Right lobe of liver (tissue), 6 donors: Measurements from ENCODE around the gene ASB18. TPM values are rescaled to one million over a fixed set of nuclear protein-coding genes. Genes with fewer than 3 reads are reported as not detected.

Experiments
- ATAC-seq, 4 donors: fragments of 200-7000 bp; cut with Tn5 transposase; one replicate each; pipeline ENCODE4 v1.9.1; 2020; ENCODE audit warnings: mild to moderate bottlenecking in 4 of 4, moderate library complexity in 4 of 4
- DNase-seq, 3 donors: peaks; one replicate each; pipeline ENCODE4 v3.0.0-alpha.2; 2020
- H3K27ac ChIP-seq, 3 donors: fragments of 200-600 bp; one replicate each; pipeline ENCODE4 v1.8.0; 2022
- H3K27me3 ChIP-seq, 2 donors: fragments of 200-600 bp; one replicate each; pipeline ENCODE4 v1.8.0; 2022
- H3K36me3 ChIP-seq, 4 donors: fragments of 200-600 bp; sonication (generic) in 1 of 4; one replicate each; pipeline versions ENCODE4 v1.5.1 to v1.8.0; 2017 to 2022; ENCODE audit warnings: control low read depth in 1 of 4
- H3K4me1 ChIP-seq, 4 donors: fragments of 200-600 bp; sonication (generic) in 1 of 4; one replicate each; pipeline versions ENCODE4 v1.5.1 to v1.8.0; 2017 to 2022; ENCODE audit warnings: control low read depth in 1 of 4
- H3K4me3 ChIP-seq, 3 donors: fragments of 200-600 bp; one replicate each; pipeline ENCODE4 v1.8.0; 2022
- H3K9me3 ChIP-seq, 4 donors: fragments of 200-600 bp; sonication (generic) in 1 of 4; one replicate each; pipeline versions ENCODE4 v1.5.1 to v1.8.0; 2017 to 2022; ENCODE audit warnings: control low read depth in 1 of 4
- CTCF ChIP-seq, 4 donors: fragments of 200-600 bp in 3 of 4; fragments of 450-650 bp in 1 of 4; IDR thresholded peaks; one replicate each; pipeline versions ENCODE4 v1.5.1 to v1.8.0; 2016 to 2022; ENCODE audit warnings: antibody characterized with exemption in 4 of 4, mild to moderate bottlenecking in 2 of 4
- POLR2A ChIP-seq: fragments of 450-650 bp; IDR thresholded peaks from one replicate; pipeline ENCODE4 v1.6.1; 2017; ENCODE audit warnings: antibody characterized with exemption, mild to moderate bottlenecking
- WGBS: methylation state at CpG from one replicate; pipeline ENCODE4 v1.1.6; 2018; ENCODE audit warnings: low coverage, low lambda C conversion rate; ENCODE audit not compliant: insufficient coverage; ENCODE audit errors: missing lambda C conversion rate; 5-methylcytosine and 5-hydroxymethylcytosine counted together
- intact Hi-C, 2 donors: fragments of 100-400 bp; cut with DNase I; formaldehyde crosslinking; loops; one replicate each; pipeline versions ENCODE4 v1.11.2 to v1.14.1; 2022
- total RNA-seq, 6 experiments: library from RNA; depleted of rRNA in 2 of 6; stranded (reverse); fragments of >200 nt in 2 of 6; fragmentation: NEBNext Ultra II Directional in 3 of 6; extraction: Animal tissue kit (Norgen Biotek cat#: 25700) in 3 of 6; gene quantifications; one replicate each; pipeline versions ENCODE4 v1.1.0 to v1.2.4, GENCODE V29; 2016 to 2023
- donor health status: DM: no; HTN: yes; CAD: no.
- donor health status: DM: no; HTN: no; CAD: no.
- donor health status: DM: no; HTN: no; CAD: no.
- donor health status: DM: no; HTN: yes; CAD: no.
- donor health status: DM: no; HTN: yes; CAD: no.

The ASB18 gene
- total RNA-seq, 6 experiments from 2014 or later: not detected

GRCh38 chr2:236164201-236164924 lies 99.8 kb downstream of the ASB18 start:
- ATAC-seq: no peak
- DNase-seq: no peak
- intact Hi-C loops: no loop called here
- H3K36me3 ChIP-seq: no peaks in the 10 kb centered on the region
- H3K27ac ChIP-seq: no peak overlapping the region
- H3K4me1 ChIP-seq: peaks cover 0 to 38% (median 0%) of the 10 kb centered on the region in 4 donors
- H3K4me3 ChIP-seq: no peak overlapping the region
- TF ChIP-seq POLR2A (no peak), CTCF (IDR thresholded peaks at IDR 0.05) (no peak)
- no peaks in the 10 kb centered on the region for H3K9me3 ChIP-seq
- peaks cover 14 to 46% of the 10 kb centered on the region in 2 donors for H3K27me3 ChIP-seq
- 0% methylated on average over 2 of the region's 67 CpGs for WGBS

GRCh38 chr2:236163471-236164200 lies 100.6 kb downstream of the ASB18 start:
- Histone ChIP-seq H3K4me3 (no peak overlapping the region), H3K27me3 (peaks cover 14 to 40% of the 10 kb centered on the region in 2 donors), H3K36me3 (no peaks in the 10 kb centered on the region), H3K9me3 (no peaks in the 10 kb centered on the region), H3K27ac (no peak overlapping the region), H3K4me1 (peaks cover 0 to 37% (median 0%) of the 10 kb centered on the region in 4 donors)
- TF ChIP-seq CTCF (IDR thresholded peaks at IDR 0.05) (no peak), POLR2A (no peak)
- WGBS: 0% methylated on average over 1 of the region's 59 CpGs
- no peak for ATAC-seq
- DNase-seq: no peak
- intact Hi-C loops: no loop called here

- Histone ChIP-seq H3K36me3 (no peaks in the 10 kb centered on the region), H3K9me3 (no peaks in the 10 kb centered on the region), H3K27me3 (peaks cover 14 to 34% of the 10 kb centered on the region in 2 donors), H3K27ac (no peak overlapping the region), H3K4me3 (no peak overlapping the region), H3K4me1 (peaks cover 0 to 30% (median 0%) of the 10 kb centered on the region in 4 donors)
- ATAC-seq (no peak), DNase-seq (no peak)
- WGBS: 7% methylated on average over 13 of the region's 33 CpGs
- intact Hi-C loops: no loop called here
- TF ChIP-seq CTCF (IDR thresholded peaks at IDR 0.05): no peak
- TF ChIP-seq POLR2A: no peak
Measured at GRCh38 chr2:236162882-236163470, 101.2 kb downstream of the ASB18 start.

GRCh38 chr2:236162031-236162845 lies 102.0 kb downstream of the ASB18 start:
- TF ChIP-seq POLR2A (no peak), CTCF (IDR thresholded peaks at IDR 0.05) (no peak)
- 20% methylated on average over 13 of the region's 16 CpGs for WGBS
- no peaks in the 10 kb centered on the region for H3K36me3 ChIP-seq
- DNase-seq: no peak
- peaks cover 0 to 23% (median 0%) of the 10 kb centered on the region in 4 donors for H3K4me1 ChIP-seq
- ATAC-seq: no peak
- no peak overlapping the region for H3K4me3 ChIP-seq
- peaks cover 14 to 26% of the 10 kb centered on the region in 2 donors for H3K27me3 ChIP-seq
- no peak overlapping the region for H3K27ac ChIP-seq
- no peaks in the 10 kb centered on the region for H3K9me3 ChIP-seq
- intact Hi-C loops: no loop called here
